HG03558 (cell line): ENCODE measurements around the gene TOX3.
A peak's percentile ranks its signal among the peaks of the same experiment; 100 is the strongest.

ENCODE experiments used
- ATAC-seq: cut with Tn5 transposase; IDR thresholded peaks from one replicate; pipeline ENCODE4 v1.9.1; 2021; ENCODE audit warnings: moderate number of reproducible peaks; ENCODE audit not compliant: unreplicated experiment; ENCODE audit errors: extremely low read depth

Gene TOX3

DNA sequence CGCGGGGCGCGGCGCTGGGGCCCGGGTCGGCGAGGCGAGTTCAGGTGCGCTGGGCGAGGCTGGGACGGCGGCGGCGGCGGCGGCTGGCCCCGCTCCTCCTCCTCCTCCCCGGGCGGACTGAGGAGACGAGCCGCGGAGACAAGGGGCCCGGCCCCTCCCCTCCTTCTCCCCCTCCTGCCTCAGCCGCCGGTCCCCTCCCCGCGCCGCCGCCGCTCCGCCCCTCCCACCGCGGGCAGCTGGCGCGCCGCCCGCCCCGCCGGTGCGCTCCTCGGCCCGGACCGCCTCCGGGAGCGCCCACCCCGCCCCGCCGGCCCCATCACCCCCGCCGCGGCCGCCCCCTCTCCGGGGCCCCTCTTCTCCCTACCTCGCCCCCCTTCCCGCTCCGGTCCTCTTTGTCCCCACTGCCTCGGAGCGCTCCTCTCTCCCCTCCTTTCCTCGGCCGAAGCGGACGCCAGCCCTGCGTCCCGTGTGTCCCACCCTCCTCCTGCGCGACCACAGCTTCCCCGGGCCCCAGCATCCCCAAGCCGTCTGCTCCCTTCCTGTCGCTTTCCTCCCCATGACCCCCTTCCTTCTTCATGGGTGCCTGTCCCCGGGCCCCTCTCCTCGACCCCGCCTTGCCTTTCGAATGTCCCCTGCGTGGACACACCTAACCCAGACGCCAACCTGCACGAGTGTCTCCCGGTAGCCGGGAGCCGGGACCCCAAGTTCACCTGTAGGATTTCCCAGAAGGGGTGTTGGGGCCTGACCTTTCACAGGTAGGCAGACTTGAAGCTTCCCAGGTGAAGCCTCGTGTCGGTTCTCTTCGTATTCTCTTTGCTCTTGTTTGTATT lies at the start of gene TOX3:
Gene TOX3, minus strand, starts transcription at position 140 of the 830 bp plus-strand sequence. CDS start 420 bp downstream, outside the sequence.
- no peak for ATAC-seq

DNA sequence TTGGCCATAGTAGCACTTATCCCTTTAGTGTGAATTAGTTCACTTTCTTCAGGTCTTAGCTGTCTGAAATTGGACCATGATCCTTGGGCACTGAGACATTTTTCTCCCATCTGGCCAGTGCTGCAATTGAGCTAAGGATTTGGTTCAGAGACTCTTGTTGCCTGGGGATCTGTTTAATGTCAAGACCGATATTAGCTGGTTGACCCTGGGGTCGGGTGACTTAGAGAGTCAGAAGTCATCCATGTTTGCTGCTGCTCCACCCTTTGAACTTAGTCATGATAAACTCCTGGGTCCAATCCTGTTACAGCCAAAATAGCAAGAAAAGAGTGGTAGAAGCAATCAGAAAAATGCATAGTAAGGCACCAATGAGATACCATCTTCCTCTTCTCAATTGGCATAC lies 45.8 kb upstream of the TOX3 start:
- no peak for ATAC-seq

DNA sequence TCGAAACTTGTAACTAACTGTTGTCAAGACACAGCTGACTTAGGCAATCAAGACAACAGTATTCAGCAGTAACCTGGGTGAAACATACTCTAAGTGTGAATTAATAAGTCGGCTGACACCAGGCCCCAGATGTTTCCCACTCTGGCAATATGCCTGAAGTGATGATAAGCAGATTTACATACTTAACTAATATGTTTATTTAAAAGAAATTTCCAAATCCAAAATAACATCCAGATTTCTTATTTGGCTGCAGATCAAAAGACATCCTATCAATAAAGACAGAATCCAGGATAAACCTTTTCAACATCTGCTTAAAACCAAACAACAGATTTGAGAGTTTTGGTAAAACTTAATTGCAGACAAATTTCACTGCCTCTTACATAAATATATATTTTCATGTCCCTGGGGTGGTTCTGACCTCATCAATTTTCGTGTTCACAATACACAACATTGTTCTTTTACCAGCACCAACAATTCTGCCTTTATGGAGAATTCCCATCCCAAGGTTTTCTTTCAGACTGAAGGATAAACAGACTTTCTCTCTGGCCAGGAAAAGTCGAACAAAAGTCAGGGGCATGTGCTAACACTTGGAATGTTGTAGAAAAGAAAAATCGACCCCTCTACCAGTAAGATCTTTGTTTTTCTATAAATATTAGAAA lies 45.1 kb upstream of the TOX3 start:
- ATAC-seq, result no peak

DNA sequence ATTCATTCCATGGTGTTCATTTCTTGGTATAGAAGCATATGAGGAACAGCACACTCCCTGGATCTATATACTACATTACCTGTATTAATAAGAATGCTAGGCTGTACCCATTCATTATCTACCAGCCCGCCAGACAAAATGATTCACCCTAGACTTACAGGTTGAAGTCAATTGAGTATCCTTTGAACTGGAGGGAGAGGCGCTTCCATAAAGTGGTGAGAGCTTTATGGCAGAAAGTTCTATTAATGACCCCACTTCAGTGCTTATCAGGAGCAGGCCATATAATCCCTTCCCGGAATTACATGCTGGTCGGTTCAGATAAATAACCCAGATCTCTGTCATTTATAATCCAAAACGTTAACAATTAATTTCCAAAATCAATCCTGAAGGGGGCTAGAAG lies 44.5 kb upstream of the TOX3 start:
- ATAC-seq, result no peak

DNA sequence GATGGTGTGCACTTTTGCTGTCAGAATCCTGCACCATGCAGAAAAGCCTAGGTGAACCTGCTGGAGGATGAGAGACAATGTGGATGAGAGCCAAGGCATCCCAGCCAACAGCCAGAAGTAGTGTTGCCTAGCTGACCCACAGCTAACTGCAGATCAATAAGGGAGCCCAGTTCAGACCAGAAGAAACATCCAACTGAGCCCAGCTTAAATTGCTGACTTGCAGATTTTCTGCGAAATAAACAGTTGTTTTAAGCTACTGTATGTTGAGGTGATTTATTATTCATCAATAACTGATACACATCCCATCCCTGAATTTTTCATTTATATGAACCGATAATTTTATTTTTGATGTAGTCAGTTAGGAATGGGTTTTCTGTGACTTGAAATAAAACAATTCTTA lies 39.2 kb upstream of the TOX3 start:
- no peak for ATAC-seq

DNA sequence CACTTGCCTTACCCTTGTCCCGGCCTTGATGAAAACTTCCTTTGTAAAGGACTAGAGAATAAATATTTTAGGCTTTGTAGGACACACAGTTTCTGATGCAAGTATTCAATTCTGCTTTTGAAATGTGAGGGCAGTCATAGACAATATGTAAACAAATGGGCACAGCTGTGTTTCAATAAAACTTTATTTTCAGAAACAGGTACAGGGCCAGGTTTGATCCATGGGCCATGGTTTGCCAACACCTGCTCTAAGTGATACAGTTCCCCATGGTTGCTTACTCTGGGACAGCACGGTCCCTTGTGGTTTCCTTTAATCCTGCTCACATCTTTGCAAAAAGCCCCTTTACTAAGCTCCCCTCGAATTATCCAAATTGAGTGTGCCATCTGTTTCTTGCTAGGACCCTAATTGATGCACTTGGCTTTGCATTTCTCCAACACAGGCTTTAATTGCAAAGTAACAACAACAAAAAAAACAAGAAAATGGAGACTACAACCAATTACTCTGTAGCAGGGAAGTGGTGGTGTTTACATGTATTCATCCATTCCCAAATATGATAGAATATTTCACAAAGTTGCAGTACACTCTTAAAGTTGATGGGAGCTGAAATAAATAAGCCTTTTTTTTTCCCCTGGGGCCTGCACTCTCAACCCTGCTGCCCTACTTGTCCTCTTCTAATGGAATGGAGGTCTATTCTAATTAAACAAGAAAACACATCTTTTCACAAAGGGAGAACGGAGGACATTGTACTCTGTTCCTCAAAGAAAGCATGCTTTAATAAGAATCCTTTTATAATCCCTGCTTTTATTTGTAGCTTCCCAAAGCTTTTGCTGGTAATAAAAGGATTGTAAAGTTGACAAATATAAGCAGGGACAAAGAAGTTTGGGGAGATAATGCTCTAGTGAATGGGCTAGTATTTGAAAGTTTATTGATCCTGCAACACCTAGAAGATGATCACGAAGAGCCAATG lies 37.7 kb upstream of the TOX3 start:
- ATAC-seq, result no peak

DNA sequence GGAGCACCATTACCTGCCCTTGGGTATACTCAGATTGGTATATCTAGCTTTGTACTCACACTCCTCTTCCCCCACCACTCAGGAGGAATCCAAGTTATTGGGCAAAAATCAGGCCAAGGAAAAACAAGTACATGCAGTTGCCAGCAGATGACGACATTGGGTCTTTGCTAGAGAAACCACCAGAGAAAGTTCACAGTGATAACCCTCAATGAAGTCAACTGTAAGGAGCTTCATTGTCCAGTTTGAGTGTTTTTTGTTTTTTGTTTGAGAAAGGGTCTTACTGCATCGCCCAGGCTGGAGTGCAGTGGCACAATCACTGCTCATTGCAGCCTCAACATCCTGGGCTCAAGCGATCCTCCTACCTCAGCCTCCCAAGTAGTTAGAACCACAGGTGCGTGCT lies 34.6 kb upstream of the TOX3 start:
- no peak for ATAC-seq

DNA sequence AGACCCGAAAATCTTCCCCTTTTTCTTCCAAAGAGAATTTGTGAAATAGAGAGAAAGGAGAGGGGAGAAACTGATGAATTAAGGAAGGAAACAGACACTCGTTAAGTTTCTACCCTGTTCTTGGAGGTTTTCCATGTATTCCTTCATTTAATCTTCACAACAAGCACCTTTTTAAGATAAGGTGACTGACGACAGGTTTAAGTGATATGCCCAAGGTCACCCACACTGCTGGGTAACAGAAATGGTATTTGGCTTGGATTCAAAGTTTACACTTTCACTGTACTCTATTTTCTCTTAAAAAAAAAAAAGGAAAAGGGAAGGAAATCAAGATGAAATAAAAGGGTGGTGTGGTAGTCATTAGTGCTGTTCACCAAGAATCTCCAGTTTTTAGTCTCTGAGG lies 33.5 kb upstream of the TOX3 start:
- no peak for ATAC-seq

DNA sequence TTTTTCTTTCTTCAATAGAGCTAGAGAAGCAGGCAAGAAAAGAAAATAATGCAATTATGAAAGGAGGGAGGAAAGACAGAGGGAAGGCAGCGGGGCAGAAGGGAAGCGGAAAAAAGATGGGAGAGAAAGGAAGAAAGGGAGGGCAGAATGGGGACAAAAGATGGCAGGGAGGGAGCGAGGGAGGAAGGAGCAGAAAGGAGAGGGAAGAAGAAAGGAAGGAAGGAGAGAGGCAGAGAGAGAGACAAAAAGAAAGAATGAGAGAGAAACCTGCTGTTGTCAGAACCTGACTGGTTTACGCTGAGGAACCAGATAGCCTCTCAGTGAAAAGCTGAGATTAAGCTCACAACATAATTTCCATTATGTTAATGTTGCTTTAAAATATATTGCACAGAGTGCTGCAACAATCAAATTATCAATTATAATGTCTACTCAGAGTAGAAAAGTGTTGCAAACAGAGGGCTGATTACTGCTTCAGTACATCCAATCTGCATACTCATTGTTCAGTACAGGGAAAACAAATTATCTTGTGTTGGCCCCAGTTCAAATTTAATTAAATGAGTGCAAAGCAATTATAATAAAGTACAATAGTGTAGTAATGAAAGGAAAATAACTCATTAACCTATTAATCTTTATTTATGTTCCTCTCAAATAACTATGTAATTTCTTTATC lies 32.0 kb upstream of the TOX3 start:
- no peak for ATAC-seq

DNA sequence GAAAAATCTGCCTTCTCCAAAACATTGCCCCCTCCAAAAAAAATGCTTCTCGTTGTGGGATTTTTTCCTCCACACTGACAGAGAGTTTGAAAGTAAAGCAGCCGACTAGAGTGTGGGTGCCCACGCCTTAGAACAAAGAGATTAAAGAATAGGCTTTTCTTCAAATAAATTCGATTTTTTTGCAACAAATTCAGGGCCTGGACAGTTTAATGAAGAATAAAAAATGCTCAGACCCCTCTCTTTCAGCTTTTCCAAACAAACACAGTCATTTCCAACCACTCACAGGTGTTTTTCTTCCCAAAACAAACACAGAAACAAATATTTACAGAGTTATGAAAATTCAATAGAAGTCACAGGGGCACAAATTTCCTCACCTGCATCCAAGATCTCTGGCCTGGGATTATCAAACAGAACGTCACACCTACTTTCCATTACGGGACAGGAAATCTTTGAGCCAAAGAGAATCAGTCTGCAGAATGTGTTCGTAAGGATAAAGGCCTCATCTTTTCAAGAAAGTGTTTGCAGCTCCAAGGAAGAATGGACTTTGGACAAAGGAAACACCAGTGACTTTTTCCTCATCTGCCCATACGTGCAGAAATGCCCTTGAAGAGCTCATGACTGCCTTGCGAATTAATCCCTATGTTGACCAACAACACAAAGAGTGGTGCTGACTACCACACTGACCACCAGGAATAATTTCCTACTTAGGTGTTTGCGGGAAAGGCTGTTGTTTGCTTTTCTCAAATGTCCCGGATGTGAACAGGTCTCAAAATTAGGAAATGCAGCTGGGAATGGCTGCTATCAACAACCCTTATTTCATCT lies 31.3 kb upstream of the TOX3 start:
- ATAC-seq, result no peak

DNA sequence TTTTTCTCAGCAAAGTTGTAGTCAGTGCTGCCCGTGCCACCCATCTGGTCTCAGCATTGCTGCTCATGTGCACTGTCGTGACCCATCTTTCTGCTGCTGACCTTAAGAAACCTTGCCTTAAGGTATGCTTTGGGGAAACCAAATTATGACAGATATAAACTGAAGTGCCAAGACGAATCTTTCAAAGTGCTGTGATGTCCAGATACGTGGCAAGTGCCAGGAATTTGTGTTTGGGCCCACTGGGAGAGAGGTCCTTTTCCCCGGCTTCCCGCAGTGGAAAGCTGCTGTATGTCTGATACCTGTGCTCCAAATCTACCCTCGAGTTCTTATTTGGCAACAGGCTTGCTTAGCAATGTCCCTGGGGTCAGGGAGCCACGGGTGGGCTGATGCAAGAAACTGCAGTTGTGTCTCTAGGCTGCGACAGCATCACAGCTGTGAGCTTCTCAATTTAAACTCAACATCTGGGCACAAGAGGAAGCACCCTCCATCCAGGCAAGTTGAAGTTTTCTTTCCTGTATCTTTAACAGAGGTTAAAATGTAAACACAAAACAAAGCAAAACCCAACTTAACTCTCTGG lies 30.3 kb upstream of the TOX3 start:
- ATAC-seq, result no peak

DNA sequence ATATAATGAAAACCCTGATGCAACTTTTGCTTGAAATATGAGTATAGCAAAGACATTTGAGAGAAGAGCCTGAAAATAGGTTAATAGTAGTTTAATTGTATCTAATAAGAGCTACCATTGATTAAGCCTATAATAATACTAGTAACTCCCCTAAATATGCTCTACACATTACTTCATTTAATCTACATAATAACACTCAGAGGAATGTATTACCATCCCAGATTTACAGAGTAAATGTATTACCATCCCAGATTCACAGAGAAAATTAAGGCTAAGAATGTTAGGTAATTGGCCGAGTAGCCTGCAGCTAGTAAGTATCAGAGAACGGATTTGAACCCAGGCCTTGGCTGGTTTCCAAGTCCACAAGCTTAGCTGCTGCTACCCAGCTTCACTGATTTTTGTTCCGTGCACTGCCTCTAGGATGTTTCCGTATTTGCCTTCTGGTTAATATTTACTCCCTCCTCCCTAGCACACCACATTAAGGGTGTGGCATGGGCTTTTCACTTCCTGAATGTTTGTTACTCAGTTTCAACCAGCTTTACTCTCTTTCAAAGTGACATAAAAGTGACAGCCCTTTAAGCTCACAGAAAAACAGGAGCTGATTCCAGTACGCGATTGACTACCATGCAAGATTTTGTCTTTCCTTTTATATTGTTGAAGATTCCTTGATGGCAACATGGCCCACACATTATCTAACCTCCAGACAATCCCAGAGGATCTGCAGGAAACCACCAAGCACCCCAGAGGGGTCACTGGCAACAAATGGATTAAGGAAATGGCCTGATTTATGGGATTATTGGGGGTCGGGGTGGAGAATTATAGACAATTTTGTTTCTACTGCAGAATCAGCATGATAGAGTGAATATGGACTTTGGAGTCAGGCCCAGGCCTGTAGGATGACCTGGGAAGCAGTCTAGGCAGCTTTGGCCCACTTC lies 26.7 kb upstream of the TOX3 start:
- peak; percentile 77 for ATAC-seq

DNA sequence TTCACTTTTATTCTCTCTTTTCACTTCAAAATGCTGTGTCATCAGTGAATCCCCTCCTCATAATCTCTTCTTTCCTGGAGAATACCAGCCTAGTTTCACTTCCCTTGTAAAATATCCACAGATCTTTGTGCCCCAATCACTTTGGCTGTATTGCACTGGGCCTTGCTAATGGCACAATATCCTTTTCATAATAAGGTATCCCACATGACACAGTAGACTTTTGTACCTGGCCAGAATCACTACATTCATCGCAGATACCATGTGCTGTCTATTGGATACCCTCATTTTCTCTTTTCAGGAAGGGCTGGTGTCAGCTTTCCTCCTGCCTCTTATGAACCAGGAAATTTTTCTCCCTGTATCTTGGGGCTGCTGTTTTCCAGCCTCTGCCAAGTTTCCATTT lies 25.7 kb upstream of the TOX3 start:
- no peak for ATAC-seq

DNA sequence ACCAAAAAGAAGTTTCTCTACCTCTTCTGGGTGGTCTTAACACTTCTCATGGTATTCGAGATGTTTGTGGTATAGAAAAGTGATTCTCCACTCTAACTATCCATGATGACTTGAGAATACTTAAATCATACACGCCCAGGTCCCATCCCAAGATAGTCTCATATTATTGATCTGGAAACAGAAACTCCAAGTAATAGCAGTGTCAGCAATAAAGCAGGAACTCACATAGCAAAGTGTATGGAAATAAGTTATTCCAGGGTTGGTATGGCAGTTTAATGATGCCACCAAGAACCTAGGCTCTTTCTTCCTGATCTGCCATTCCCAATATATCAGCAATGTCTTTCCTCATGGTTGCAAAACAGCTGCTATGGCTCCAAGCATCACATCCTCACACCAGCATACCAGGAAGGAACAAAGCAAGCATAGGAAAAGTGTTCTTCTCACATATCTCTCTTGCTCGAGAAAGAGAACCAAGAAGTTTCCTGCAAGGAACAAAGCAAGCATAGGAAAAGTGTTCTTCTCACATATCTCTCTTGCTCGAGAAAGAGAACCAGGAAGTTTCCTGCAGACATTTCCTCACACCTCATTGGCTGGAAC lies 23.6 kb upstream of the TOX3 start:
- ATAC-seq, result no peak

DNA sequence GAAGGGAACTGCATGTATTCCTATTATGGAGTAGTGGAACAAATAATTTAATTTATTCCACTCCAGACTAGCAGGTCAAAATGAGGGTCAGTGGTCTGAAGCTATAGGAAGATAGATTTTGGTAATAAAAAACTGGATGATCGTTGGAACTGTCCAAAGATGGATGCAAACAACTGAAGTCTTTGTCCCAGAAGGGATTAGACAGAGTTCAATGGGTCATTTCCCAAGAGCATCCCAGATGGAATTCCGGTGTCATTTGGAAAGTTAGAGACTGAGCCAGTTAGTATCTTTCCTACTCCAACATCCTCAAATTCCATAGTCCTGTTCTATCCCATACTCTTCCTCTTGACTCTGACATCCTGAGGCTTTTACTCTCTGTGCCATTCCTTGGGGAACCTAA lies 22.8 kb upstream of the TOX3 start:
- ATAC-seq, result no peak

DNA sequence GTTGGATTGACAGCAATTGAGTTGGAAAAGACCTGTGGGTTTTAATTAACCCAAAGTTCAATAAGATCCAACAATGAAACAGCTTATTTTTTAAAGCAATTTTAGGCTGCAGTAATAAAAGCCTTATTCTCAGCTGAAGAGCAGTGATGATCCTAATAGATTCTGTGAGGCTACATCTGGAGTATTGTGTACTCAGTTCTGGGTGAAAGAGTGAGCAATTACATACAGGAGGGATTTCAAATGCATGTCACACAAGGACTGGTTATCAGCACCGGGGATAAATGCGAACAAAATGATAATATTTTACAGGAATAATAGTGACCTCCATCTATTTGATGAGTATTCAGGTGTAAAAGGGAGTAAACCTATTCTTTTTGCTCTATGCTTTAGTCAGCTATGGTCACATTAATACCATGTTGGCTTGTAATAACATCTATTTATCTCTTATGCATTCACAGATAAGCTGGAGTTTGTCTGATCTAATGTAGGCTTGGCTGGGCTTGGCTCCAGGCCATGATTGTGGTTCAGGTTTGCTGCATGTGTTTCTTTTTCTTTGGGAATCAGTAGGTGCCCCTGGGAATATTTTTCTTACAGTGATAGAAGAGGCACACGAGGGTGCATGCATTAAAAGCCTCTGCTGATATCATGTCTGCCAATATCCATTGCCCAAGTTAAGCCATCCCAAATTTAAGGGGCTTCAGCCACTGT lies 22.2 kb upstream of the TOX3 start:
- ATAC-seq, result no peak

DNA sequence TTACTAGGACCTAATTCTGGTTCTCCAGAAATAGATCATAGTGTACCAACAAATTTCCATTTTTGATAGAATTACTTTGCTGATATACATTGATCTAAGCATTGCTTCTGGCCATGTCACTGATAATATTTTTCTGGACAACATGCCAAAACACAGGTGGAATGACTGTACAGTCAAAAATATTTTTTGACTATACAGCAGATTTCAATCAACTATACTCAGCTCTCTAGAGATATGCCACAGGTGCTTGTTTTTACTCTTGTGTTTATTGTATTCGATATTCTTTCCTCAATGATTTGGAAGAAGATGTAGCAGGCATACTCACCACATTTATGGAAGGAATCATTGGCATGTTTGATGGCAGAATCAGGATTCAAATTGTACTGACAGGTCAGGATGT lies 21.6 kb upstream of the TOX3 start:
- no peak for ATAC-seq
